ENCODE results near the gene STARD4.
A peak's percentile ranks its signal among the peaks of the same experiment; 100 is the strongest.

The STARD4 gene

GRCh38 chr5:111511174-111511830 is 1.0 kb downstream of the STARD4 start:
- H3K27ac ChIP-seq (ENCODE audit: insufficient read depth in 1 of 2, low read depth in 1 of 2, low read length in 2 of 2, poor library complexity in 1 of 2, severe bottlenecking in 2 of 2): peak overlapping the region in 1 of 2 experiments; percentile 96
- ChIA-PET CTCF (interaction anchor here (0.7 to 7.2 kb wide), 2 partner anchors 20 to 63 kb away, joined by 3 to 34 read pairs; no protein-coding TSS in a partner anchor), POLR2A (interaction anchor here (1.0 to 1.3 kb wide), 3 partner anchors 17 to 22 kb away, joined by 3 to 8 read pairs (median 6); no protein-coding TSS in a partner anchor)
- H3K9me3 ChIP-seq (ENCODE audit: control extremely low read depth in 1 of 5, control insufficient read depth in 4 of 5, insufficient read depth in 2 of 5, low read depth in 1 of 5, low read length in 4 of 5): no peaks in the 10 kb centered on the region
- H3K36me3 ChIP-seq (ENCODE audit: control insufficient read depth in 4 of 4, insufficient read depth in 4 of 4, low read length in 3 of 4): peaks cover 0 to 4% (median 0%) of the 10 kb centered on the region in 4 experiments
- peaks cover 5 to 45% (median 13%) of the 10 kb centered on the region in 4 experiments for H3K4me1 ChIP-seq (ENCODE audit: control extremely low read depth in 1 of 4, control insufficient read depth in 4 of 4, insufficient read depth in 4 of 4, low read length in 3 of 4)
- WGBS (ENCODE audit: insufficient coverage): 11% methylated on average over 2 of the region's 2 CpGs
- no peak for DNase-seq
- peak overlapping the region; percentile 80 to 96 (median 94) for H3K4me3 ChIP-seq (ENCODE audit: control insufficient read depth in 1 of 7, extremely low read depth in 1 of 7, insufficient read depth in 4 of 7, low read depth in 2 of 7, low read length in 6 of 7)
- H3K27me3 ChIP-seq (replicated peaks in 2 of 5; ENCODE audit: control insufficient read depth in 4 of 5, insufficient read depth in 5 of 5, low read length in 4 of 5): no peaks in the 10 kb centered on the region

GRCh38 chr5:111509119-111509518 is 3.2 kb downstream of the STARD4 start:
- Histone ChIP-seq H3K27ac (ENCODE audit: insufficient read depth in 1 of 2, low read depth in 1 of 2, low read length in 2 of 2, poor library complexity in 1 of 2, severe bottlenecking in 2 of 2) (no peak overlapping the region), H3K27me3 (replicated peaks in 2 of 5; ENCODE audit: control insufficient read depth in 4 of 5, insufficient read depth in 5 of 5, low read length in 4 of 5) (no peaks in the 10 kb centered on the region), H3K9me3 (ENCODE audit: control extremely low read depth in 1 of 5, control insufficient read depth in 4 of 5, insufficient read depth in 2 of 5, low read depth in 1 of 5, low read length in 4 of 5) (no peaks in the 10 kb centered on the region), H3K36me3 (ENCODE audit: control insufficient read depth in 4 of 4, insufficient read depth in 4 of 4, low read length in 3 of 4) (peaks cover 0 to 16% (median 0%) of the 10 kb centered on the region in 4 experiments), H3K4me3 (ENCODE audit: control insufficient read depth in 1 of 7, extremely low read depth in 1 of 7, insufficient read depth in 4 of 7, low read depth in 2 of 7, low read length in 6 of 7) (peak overlapping the region in 1 of 7 experiments; percentile 3), H3K4me1 (ENCODE audit: control extremely low read depth in 1 of 4, control insufficient read depth in 4 of 4, insufficient read depth in 4 of 4, low read length in 3 of 4) (peaks cover 5 to 41% (median 13%) of the 10 kb centered on the region in 4 experiments)
- DNase-seq: no peak
- ChIA-PET POLR2A (no interaction called here), CTCF (interaction anchor here (7.2 kb wide), 1 partner anchor 22 kb away, joined by 34 read pairs; no protein-coding TSS in a partner anchor)
- WGBS (ENCODE audit: insufficient coverage): no CpG with 5 or more reads among the region's 1 CpG

GRCh38 chr5:111507276-111507675 is 5.1 kb downstream of the STARD4 start:
- Histone ChIP-seq H3K27ac (ENCODE audit: insufficient read depth in 1 of 2, low read depth in 1 of 2, low read length in 2 of 2, poor library complexity in 1 of 2, severe bottlenecking in 2 of 2) (no peak overlapping the region), H3K36me3 (ENCODE audit: control insufficient read depth in 4 of 4, insufficient read depth in 4 of 4, low read length in 3 of 4) (peaks cover 0 to 24% (median 0%) of the 10 kb centered on the region in 4 experiments), H3K27me3 (replicated peaks in 2 of 5; ENCODE audit: control insufficient read depth in 4 of 5, insufficient read depth in 5 of 5, low read length in 4 of 5) (no peaks in the 10 kb centered on the region), H3K4me1 (ENCODE audit: control extremely low read depth in 1 of 4, control insufficient read depth in 4 of 4, insufficient read depth in 4 of 4, low read length in 3 of 4) (peaks cover 3 to 28% (median 8%) of the 10 kb centered on the region in 4 experiments), H3K9me3 (ENCODE audit: control extremely low read depth in 1 of 5, control insufficient read depth in 4 of 5, insufficient read depth in 2 of 5, low read depth in 1 of 5, low read length in 4 of 5) (no peaks in the 10 kb centered on the region), H3K4me3 (ENCODE audit: control insufficient read depth in 1 of 7, extremely low read depth in 1 of 7, insufficient read depth in 4 of 7, low read depth in 2 of 7, low read length in 6 of 7) (no peak overlapping the region)
- DNase-seq: no peak
- 83% methylated on average over 1 of the region's 4 CpGs for WGBS (ENCODE audit: insufficient coverage)
- ChIA-PET CTCF (interaction anchor here (1.2 to 2.5 kb wide), 2 partner anchors 10 to 13 kb away, joined by 3 to 7 read pairs; no protein-coding TSS in a partner anchor), POLR2A (no interaction called here)

- DNase-seq: no peak
- Histone ChIP-seq H3K36me3 (ENCODE audit: control insufficient read depth in 4 of 4, insufficient read depth in 4 of 4, low read length in 3 of 4) (peaks cover 0 to 43% (median 4%) of the 10 kb centered on the region in 4 experiments), H3K27ac (ENCODE audit: insufficient read depth in 1 of 2, low read depth in 1 of 2, low read length in 2 of 2, poor library complexity in 1 of 2, severe bottlenecking in 2 of 2) (no peak overlapping the region), H3K4me3 (ENCODE audit: control insufficient read depth in 1 of 7, extremely low read depth in 1 of 7, insufficient read depth in 4 of 7, low read depth in 2 of 7, low read length in 6 of 7) (no peak overlapping the region), H3K4me1 (ENCODE audit: control extremely low read depth in 1 of 4, control insufficient read depth in 4 of 4, insufficient read depth in 4 of 4, low read length in 3 of 4) (peaks cover 0 to 16% (median 0%) of the 10 kb centered on the region in 4 experiments), H3K9me3 (ENCODE audit: control extremely low read depth in 1 of 5, control insufficient read depth in 4 of 5, insufficient read depth in 2 of 5, low read depth in 1 of 5, low read length in 4 of 5) (no peaks in the 10 kb centered on the region), H3K27me3 (replicated peaks in 2 of 5; ENCODE audit: control insufficient read depth in 4 of 5, insufficient read depth in 5 of 5, low read length in 4 of 5) (no peaks in the 10 kb centered on the region)
- ChIA-PET POLR2A (no interaction called here), CTCF (interaction anchor here (0.6 to 1.6 kb wide), 2 partner anchors 10 to 45 kb away, joined by 3 to 4 read pairs; no protein-coding TSS in a partner anchor)
- WGBS (ENCODE audit: insufficient coverage): 100% methylated on average over 1 of the region's 1 CpG
These were observed 7.2 kb downstream of the STARD4 start for GRCh38 chr5:111505096-111505495.

- Histone ChIP-seq H3K36me3 (ENCODE audit: control insufficient read depth in 4 of 4, insufficient read depth in 4 of 4, low read length in 3 of 4) (peaks cover 0 to 65% (median 11%) of the 10 kb centered on the region in 4 experiments), H3K9me3 (ENCODE audit: control extremely low read depth in 1 of 5, control insufficient read depth in 4 of 5, insufficient read depth in 2 of 5, low read depth in 1 of 5, low read length in 4 of 5) (no peaks in the 10 kb centered on the region), H3K27ac (ENCODE audit: insufficient read depth in 1 of 2, low read depth in 1 of 2, low read length in 2 of 2, poor library complexity in 1 of 2, severe bottlenecking in 2 of 2) (no peak overlapping the region), H3K27me3 (replicated peaks in 2 of 5; ENCODE audit: control insufficient read depth in 4 of 5, insufficient read depth in 5 of 5, low read length in 4 of 5) (no peaks in the 10 kb centered on the region), H3K4me3 (ENCODE audit: control insufficient read depth in 1 of 7, extremely low read depth in 1 of 7, insufficient read depth in 4 of 7, low read depth in 2 of 7, low read length in 6 of 7) (no peak overlapping the region), H3K4me1 (ENCODE audit: control extremely low read depth in 1 of 4, control insufficient read depth in 4 of 4, insufficient read depth in 4 of 4, low read length in 3 of 4) (peaks cover 0 to 7% (median 0%) of the 10 kb centered on the region in 4 experiments)
- no peak for DNase-seq
- CTCF ChIA-PET: no interaction called here
- POLR2A ChIA-PET: no interaction called here
These were observed 9.4 kb downstream of the STARD4 start for GRCh38 chr5:111502956-111503355.

- POLR2A ChIA-PET: no interaction called here
- CTCF ChIA-PET: interaction anchor here (1.0 kb wide), 1 partner anchor 32 kb away, joined by 3 read pairs; no protein-coding TSS in a partner anchor
- H3K4me3 ChIP-seq (ENCODE audit: control insufficient read depth in 1 of 7, extremely low read depth in 1 of 7, insufficient read depth in 4 of 7, low read depth in 2 of 7, low read length in 6 of 7): no peak overlapping the region
- H3K27ac ChIP-seq (ENCODE audit: insufficient read depth in 1 of 2, low read depth in 1 of 2, low read length in 2 of 2, poor library complexity in 1 of 2, severe bottlenecking in 2 of 2): no peak overlapping the region
- H3K27me3 ChIP-seq (replicated peaks in 2 of 5; ENCODE audit: control insufficient read depth in 4 of 5, insufficient read depth in 5 of 5, low read length in 4 of 5): no peaks in the 10 kb centered on the region
- H3K4me1 ChIP-seq (ENCODE audit: control extremely low read depth in 1 of 4, control insufficient read depth in 4 of 4, insufficient read depth in 4 of 4, low read length in 3 of 4): no peaks in the 10 kb centered on the region
- H3K9me3 ChIP-seq (ENCODE audit: control extremely low read depth in 1 of 5, control insufficient read depth in 4 of 5, insufficient read depth in 2 of 5, low read depth in 1 of 5, low read length in 4 of 5): no peaks in the 10 kb centered on the region
- DNase-seq: no peak
- no CpG with 5 or more reads among the region's 1 CpG for WGBS (ENCODE audit: insufficient coverage)
- H3K36me3 ChIP-seq (ENCODE audit: control insufficient read depth in 4 of 4, insufficient read depth in 4 of 4, low read length in 3 of 4): peaks cover 0 to 72% (median 11%) of the 10 kb centered on the region in 4 experiments
These were observed 14.0 kb downstream of the STARD4 start for GRCh38 chr5:111498346-111498745.

GRCh38 chr5:111495159-111495558 is 17.2 kb downstream of the STARD4 start:
- CTCF ChIA-PET: interaction anchor here (1.1 to 1.8 kb wide), 2 partner anchors 12 to 17 kb away, joined by 3 read pairs; no protein-coding TSS in a partner anchor
- peaks cover 0 to 55% (median 7%) of the 10 kb centered on the region in 4 experiments for H3K36me3 ChIP-seq (ENCODE audit: control insufficient read depth in 4 of 4, insufficient read depth in 4 of 4, low read length in 3 of 4)
- WGBS (ENCODE audit: insufficient coverage): no CpG with 5 or more reads among the region's 1 CpG

More at GRCh38 chr5:111495159-111495558, 17.2 kb downstream of the STARD4 start:
- POLR2A ChIA-PET: interaction anchor here (0.6 kb wide), 1 partner anchor 274 kb away, joined by 3 read pairs; no protein-coding TSS in a partner anchor
- no peak for DNase-seq
- H3K4me3 ChIP-seq (ENCODE audit: control insufficient read depth in 1 of 7, extremely low read depth in 1 of 7, insufficient read depth in 4 of 7, low read depth in 2 of 7, low read length in 6 of 7): no peak overlapping the region
- no peaks in the 10 kb centered on the region for H3K4me1 ChIP-seq (ENCODE audit: control extremely low read depth in 1 of 4, control insufficient read depth in 4 of 4, insufficient read depth in 4 of 4, low read length in 3 of 4)
- no peaks in the 10 kb centered on the region for H3K9me3 ChIP-seq (ENCODE audit: control extremely low read depth in 1 of 5, control insufficient read depth in 4 of 5, insufficient read depth in 2 of 5, low read depth in 1 of 5, low read length in 4 of 5)
- H3K27me3 ChIP-seq (replicated peaks in 2 of 5; ENCODE audit: control insufficient read depth in 4 of 5, insufficient read depth in 5 of 5, low read length in 4 of 5): no peaks in the 10 kb centered on the region
- H3K27ac ChIP-seq (ENCODE audit: insufficient read depth in 1 of 2, low read depth in 1 of 2, low read length in 2 of 2, poor library complexity in 1 of 2, severe bottlenecking in 2 of 2): no peak overlapping the region
